ENCODE measurements around the gene APRT. TPM values are rescaled to one million over a fixed set of nuclear protein-coding genes. Genes with fewer than 3 reads are reported as not detected.

The APRT gene
- polyA plus RNA-seq, 1 experiment = 66.8 TPM

DNA sequence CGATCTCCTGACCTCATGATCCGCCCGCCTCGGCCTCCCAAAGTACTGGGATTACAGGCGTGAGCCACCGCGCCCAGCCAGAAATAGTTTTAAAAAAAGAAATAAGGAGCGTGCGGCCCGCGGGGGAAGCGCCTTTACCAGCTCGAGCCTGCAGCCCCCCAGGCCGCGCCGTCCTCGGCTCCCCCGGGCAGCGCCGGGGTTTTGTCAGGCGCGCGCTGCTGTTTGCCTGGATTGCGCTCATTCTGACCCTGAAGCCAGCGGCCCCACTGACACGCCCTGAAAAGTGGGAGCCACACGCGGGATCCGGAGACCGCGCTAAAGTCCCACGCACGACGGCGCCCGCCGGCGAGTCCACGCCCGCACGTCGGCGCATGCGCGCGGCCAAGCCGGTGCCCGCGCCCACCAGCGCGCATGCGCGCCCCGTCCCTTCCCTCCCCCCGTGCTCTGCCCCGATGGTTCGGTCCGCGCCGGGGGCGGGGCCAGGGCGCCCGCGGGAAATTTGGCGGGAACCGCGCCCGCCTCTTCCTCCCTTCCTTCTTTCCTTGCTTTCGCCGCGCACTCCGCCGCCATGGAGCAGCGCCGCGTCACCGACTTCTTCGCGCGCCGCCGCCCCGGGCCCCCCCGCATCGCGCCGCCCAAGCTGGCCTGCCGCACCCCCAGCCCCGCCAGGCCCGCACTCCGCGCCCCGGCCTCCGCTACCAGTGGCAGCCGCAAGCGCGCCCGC is 8.3 kb downstream of the APRT start, which contains the start of gene CDT1:
Gene CDT1 (plus strand): TSS at position 526 of the 724 bp plus-strand sequence. CDS start 43 bp downstream, at position 569.
- CTCF ChIA-PET = interaction anchor here (0.9 to 1.3 kb wide), 2 partner anchors 19 to 66 kb away, joined by 4 read pairs; no protein-coding TSS in a partner anchor
- H3K9me3 ChIP-seq (ENCODE audit: control insufficient read depth, insufficient read depth, low read length) = no peaks in the 10 kb centered on the region; the same call in 1 of the 2 replicates
- TF ChIP-seq, protein P1, sequence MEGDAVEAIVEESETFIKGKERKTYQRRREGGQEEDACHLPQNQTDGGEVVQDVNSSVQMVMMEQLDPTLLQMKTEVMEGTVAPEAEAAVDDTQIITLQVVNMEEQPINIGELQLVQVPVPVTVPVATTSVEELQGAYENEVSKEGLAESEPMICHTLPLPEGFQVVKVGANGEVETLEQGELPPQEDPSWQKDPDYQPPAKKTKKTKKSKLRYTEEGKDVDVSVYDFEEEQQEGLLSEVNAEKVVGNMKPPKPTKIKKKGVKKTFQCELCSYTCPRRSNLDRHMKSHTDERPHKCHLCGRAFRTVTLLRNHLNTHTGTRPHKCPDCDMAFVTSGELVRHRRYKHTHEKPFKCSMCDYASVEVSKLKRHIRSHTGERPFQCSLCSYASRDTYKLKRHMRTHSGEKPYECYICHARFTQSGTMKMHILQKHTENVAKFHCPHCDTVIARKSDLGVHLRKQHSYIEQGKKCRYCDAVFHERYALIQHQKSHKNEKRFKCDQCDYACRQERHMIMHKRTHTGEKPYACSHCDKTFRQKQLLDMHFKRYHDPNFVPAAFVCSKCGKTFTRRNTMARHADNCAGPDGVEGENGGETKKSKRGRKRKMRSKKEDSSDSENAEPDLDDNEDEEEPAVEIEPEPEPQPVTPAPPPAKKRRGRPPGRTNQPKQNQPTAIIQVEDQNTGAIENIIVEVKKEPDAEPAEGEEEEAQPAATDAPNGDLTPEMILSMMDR (IDR thresholded peaks at IDR 0.05; ENCODE audit: low read depth, low read length) = no peak
- peak within 1 kb of the TSS; percentile 21 for H3K27ac ChIP-seq (ENCODE audit: low read depth, low read length)
- peak within 1 kb of the TSS; percentile 67 for H3K4me3 ChIP-seq (ENCODE audit: low read depth, low read length)
- POLR2A ChIA-PET = interaction anchor here (0.7 to 1.6 kb wide), 5 partner anchors 8 to 99 kb away, joined by 3 to 7 read pairs (median 3); partner anchors contain the start of gene APRT
- no peak for DNase-seq (ENCODE audit: low read depth, low spot score)
- no peaks in the 10 kb centered on the region for H3K27me3 ChIP-seq (ENCODE audit: control insufficient read depth, insufficient read depth, low read length)

- no peak overlapping the region for H3K4me3 ChIP-seq (ENCODE audit: low read depth, low read length)
- POLR2A ChIA-PET = interaction anchor here (1.2 kb wide), 1 partner anchor 27 kb away, joined by 4 read pairs; no protein-coding TSS in a partner anchor
- CTCF ChIA-PET = interaction anchor here (0.6 to 1.9 kb wide), 4 partner anchors 16 to 63 kb away, joined by 4 to 7 read pairs (median 4); no protein-coding TSS in a partner anchor
- no peaks in the 10 kb centered on the region; the same call in 1 of the 2 replicates for H3K9me3 ChIP-seq (ENCODE audit: control insufficient read depth, insufficient read depth, low read length)
- DNase-seq (ENCODE audit: low read depth, low spot score) = no peak
- no peaks in the 10 kb centered on the region for H3K27me3 ChIP-seq (ENCODE audit: control insufficient read depth, insufficient read depth, low read length)
- TF ChIP-seq, protein P1 (IDR thresholded peaks at IDR 0.05; ENCODE audit: low read depth, low read length) = no peak
- H3K27ac ChIP-seq (ENCODE audit: low read depth, low read length) = no peak overlapping the region
Observed at GRCh38 chr16:88800277-88800592, 11.5 kb downstream of the APRT start.

- CTCF ChIA-PET = interaction anchor here (1.3 to 1.9 kb wide), 2 partner anchors 15 to 57 kb away, joined by 4 read pairs; no protein-coding TSS in a partner anchor
Observed at GRCh38 chr16:88799569-88800276, 12.0 kb downstream of the APRT start.

DNA sequence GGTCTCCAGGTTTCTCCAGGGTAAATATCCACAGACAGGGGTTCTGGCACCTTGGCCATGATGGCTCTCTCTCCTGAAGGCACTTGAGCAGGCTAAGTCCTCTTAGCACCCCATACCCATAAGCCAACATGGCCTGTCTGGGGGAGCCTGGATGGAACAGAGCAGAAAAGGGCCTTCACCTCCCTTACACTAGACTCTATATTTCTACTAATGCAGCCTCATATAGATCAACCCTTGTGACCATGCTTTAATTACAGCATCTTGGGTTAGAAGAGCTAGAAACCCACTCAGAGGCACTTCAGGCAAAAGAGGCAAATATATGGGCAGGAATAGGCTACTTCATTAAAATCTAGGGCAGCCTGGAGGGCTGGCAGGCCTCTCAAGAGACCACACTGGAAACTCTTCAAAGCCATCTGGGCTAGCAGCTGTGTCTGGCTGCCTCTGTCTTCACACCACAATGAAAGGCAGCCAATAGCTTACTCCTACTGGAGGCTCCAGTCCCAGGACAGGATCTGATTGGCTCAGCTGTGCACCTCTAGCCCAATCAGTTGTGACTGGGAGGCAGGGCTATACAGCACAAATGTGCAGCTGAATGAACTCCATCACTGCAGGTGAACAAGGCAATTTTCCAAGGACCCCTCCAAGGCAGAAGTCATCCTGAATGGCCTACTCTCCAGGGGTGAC is 12.8 kb downstream of the APRT start:
- POLR2A ChIA-PET = no interaction called here

More at GRCh38 chr16:88799569-88800276, 12.0 kb downstream of the APRT start:
- H3K4me3 ChIP-seq (ENCODE audit: low read depth, low read length) = no peak overlapping the region
- H3K27ac ChIP-seq (ENCODE audit: low read depth, low read length) = no peak overlapping the region
- no peak for DNase-seq (ENCODE audit: low read depth, low spot score)
- POLR2A ChIA-PET = interaction anchor here (1.2 kb wide), 1 partner anchor 26 kb away, joined by 4 read pairs; no protein-coding TSS in a partner anchor
- TF ChIP-seq, protein P1 (IDR thresholded peaks at IDR 0.05; ENCODE audit: low read depth, low read length) = no peak
- H3K9me3 ChIP-seq (ENCODE audit: control insufficient read depth, insufficient read depth, low read length) = no peaks in the 10 kb centered on the region; the same call in 1 of the 2 replicates
- H3K27me3 ChIP-seq (ENCODE audit: control insufficient read depth, insufficient read depth, low read length) = no peaks in the 10 kb centered on the region

More for the DNA sequence above, 12.8 kb downstream of the APRT start:
- Histone ChIP-seq H3K27me3 (ENCODE audit: control insufficient read depth, insufficient read depth, low read length) (no peaks in the 10 kb centered on the region), H3K27ac (ENCODE audit: low read depth, low read length) (no peak overlapping the region), H3K4me3 (ENCODE audit: low read depth, low read length) (no peak overlapping the region), H3K9me3 (ENCODE audit: control insufficient read depth, insufficient read depth, low read length) (no peaks in the 10 kb centered on the region; the same call in 1 of the 2 replicates)
- no peak for DNase-seq (ENCODE audit: low read depth, low spot score)
- TF ChIP-seq, protein P1 (IDR thresholded peaks at IDR 0.05; ENCODE audit: low read depth, low read length) = no peak
- CTCF ChIA-PET = interaction anchor here (0.7 to 1.9 kb wide), 2 partner anchors 56 to 61 kb away, joined by 3 to 4 read pairs; no protein-coding TSS in a partner anchor

Data from AG04450 (cell line).